ENCODE measurements around the gene TRIOBP.
A peak's percentile ranks its signal among the peaks of the same experiment; 100 is the strongest.
"Not testable (repeated sequence)": the region's sequence is repeated elsewhere in the genome, so short reads cannot be mapped to it uniquely, and the experiment has no call there.

Gene TRIOBP, protein sequence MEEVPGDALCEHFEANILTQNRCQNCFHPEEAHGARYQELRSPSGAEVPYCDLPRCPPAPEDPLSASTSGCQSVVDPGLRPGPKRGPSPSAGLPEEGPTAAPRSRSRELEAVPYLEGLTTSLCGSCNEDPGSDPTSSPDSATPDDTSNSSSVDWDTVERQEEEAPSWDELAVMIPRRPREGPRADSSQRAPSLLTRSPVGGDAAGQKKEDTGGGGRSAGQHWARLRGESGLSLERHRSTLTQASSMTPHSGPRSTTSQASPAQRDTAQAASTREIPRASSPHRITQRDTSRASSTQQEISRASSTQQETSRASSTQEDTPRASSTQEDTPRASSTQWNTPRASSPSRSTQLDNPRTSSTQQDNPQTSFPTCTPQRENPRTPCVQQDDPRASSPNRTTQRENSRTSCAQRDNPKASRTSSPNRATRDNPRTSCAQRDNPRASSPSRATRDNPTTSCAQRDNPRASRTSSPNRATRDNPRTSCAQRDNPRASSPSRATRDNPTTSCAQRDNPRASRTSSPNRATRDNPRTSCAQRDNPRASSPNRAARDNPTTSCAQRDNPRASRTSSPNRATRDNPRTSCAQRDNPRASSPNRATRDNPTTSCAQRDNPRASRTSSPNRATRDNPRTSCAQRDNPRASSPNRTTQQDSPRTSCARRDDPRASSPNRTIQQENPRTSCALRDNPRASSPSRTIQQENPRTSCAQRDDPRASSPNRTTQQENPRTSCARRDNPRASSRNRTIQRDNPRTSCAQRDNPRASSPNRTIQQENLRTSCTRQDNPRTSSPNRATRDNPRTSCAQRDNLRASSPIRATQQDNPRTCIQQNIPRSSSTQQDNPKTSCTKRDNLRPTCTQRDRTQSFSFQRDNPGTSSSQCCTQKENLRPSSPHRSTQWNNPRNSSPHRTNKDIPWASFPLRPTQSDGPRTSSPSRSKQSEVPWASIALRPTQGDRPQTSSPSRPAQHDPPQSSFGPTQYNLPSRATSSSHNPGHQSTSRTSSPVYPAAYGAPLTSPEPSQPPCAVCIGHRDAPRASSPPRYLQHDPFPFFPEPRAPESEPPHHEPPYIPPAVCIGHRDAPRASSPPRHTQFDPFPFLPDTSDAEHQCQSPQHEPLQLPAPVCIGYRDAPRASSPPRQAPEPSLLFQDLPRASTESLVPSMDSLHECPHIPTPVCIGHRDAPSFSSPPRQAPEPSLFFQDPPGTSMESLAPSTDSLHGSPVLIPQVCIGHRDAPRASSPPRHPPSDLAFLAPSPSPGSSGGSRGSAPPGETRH (N-terminal part only)

DNA sequence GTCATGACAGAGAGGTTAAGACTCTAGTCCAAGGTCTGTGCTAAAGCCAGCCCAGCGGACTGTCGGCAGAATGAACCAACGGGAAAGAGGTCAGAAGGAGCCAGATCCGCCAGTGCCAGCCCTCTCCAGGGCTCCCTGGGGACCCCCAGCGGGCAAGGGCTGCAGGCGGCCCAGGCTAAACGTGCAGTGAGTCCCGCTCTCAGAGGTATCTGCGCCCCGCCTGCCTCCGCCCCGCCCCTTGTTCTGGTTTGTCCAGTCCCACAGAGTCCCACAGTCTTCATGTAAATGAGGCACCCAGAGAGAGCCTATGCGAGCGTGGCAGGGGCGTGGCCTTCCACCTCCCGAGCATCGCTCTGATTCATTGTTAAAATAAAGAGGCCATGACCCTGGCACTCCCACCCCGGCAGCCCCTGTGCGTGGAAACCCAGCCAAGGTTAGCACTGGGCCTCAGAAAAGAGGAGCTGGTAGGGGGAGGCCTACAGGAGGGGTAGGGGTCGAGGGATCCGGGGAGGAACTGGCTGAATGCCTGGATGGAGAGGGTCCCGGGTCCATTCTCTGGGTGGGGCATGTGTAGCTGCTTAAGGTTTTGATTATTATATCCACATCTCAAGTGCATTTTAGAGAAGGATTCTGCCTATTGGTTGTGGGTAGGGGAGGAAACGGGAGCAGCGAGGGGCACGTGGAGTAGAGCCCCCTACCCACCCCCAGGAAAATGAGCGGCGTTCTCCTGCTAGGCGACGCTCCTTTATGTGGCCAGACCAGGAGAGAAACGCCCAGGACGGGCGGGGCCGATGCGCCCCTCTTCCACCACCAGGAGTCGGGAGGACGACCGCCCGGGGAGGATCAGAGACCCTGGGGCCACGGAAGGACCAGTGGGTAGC lies at the start of gene TRIOBP:
Gene TRIOBP, plus strand, starts transcription at position 392 of the 881 bp plus-strand sequence. CDS start 4,318 bp downstream, outside the sequence.
- DNase-seq (ENCODE audit: extremely low read depth in 1 of 2, low read depth in 1 of 2), result peak; percentile 79 to 94

DNA sequence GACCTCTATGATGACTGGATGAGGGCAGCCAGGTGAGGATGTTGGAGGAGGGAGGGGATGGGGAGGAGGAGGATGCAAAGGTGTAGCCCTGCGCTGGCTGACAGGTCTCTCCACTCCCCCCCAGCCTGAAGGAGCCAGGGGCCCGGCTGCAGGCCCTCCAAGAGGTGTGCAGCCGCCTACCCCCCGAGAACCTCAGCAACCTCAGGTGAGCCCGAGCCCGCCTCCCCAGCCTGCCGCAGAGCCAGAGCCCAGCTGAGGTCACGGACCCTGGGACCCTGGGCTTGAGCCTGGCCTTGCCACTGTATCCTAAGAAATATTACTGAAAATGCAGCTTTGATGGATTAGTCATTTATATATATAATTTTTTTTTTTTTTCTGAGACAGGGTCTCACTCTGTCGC lies 49.5 kb upstream of the TRIOBP start:
- no peak for DNase-seq (ENCODE audit: extremely low read depth in 1 of 2, low read depth in 1 of 2)

DNA sequence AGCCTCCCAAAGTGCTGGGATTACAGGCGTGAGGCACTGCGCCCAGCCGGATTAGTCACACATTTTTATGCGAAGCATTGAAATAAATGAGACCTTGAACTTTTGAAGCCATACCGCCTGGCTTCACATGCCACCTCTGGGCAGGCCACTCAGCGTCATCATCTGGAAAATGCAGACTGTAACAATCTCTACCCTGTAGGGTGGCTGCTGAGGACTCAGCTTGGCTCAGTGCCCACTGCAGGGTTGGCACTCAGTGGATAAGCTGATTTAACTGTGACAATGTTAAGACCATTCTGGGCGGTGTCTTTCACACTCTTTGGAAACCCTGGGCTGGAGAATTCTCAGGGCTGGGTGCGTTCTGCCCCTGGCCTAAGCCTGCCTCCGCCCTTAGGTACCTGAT lies 48.9 kb upstream of the TRIOBP start:
- no peak for DNase-seq (ENCODE audit: extremely low read depth in 1 of 2, low read depth in 1 of 2)

DNA sequence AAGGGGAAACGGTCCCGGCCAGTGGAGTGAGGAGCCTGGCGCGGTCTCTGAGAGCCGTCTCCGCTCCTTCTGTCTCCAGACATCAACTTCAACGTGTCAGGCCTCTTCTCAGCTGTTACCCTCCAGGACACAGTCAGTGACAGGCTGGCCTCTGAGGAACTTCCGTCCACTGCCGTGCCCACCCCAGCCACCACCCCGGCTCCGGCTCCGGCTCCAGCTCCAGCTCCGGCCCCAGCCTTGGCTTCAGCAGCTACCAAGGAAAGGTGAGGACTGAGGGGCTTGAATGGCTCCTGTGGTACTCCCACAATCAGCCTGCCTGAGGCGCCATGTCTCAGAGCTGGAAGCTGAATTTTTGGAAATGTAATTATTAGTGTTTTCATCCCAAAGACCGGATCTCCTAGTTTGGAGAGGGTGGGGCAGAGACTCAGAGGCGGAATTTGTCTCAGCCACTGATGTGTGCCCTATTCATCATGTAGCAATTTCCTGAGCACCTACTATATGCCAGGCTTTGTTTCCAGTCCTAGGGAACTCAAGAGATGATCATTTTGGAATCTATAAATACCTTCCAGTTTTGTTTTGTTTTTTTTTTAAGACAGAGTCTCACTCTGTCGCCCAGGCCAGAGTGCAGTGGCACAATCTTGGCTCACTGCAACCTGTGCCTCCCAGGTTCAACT lies 46.2 kb upstream of the TRIOBP start:
- no peak for DNase-seq (ENCODE audit: extremely low read depth in 1 of 2, low read depth in 1 of 2)

DNA sequence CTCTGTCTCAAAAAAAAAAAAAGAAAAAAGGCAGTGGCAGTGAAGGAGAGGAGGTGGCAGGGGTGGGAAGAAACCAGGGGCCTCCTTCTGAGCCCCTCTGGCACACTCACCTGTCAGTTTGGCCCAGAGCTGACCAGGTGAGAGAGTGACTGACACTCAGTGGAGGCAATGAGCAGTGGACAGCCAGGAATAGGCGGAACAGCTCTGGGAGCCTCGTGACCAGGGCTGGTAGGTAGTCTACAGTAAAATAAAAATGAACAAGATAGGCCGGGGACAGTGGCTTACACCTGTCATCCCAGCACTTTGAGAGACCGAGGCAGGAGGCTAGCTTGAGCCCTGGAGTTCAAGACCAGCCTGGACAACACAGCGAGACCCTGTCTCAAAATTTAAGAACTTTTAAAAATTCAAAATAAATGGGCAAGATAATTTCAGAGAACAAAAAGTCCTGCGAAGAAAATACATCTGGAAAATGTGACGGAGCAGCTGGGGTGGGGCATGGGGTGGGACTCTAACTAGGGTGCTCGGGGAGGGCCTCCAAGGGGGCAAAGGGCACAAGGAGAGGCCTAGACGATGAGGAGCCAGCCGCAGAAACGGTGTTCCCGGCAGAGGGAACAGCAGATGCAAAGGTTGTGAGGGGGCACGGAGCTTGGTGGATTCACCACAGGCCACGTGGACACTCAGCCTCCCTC lies 42.1 kb upstream of the TRIOBP start:
- DNase-seq (ENCODE audit: extremely low read depth in 1 of 2, low read depth in 1 of 2), result no peak

DNA sequence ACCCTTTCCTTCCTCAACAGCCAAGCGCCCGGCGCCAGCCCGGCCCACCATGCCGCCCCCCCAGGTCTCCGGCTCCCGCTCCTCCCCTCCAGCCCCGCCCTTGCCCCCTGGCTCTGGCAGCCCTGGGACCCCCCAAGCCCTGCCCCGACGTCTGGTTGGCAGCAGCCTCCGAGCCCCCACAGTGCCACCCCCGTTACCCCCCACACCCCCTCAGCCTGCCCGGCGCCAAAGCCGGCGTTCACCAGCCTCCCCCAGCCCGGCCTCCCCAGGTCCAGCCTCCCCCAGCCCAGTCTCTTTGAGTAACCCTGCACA lies 41.6 kb upstream of the TRIOBP start:
- no peak for DNase-seq (ENCODE audit: extremely low read depth in 1 of 2, low read depth in 1 of 2)

DNA sequence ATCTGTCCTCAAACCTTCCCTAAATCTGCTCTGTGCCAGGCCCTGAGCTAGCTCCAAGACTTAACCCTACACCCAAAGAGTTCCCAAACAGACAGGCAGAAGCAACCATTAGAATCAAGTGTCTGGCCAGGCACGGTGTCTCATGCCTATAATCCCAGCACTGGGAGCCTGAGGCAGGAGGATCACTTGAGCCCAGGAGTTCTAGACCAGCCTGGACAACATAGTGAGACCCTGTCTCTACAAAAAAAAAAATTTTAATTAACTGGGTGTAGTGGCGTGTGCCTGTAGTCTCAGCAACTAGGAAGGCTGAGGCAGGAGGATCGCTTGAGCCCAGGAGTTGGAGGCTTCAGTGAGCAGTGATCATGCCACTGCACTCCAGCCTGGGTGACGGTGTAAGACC lies 40.3 kb upstream of the TRIOBP start:
- not testable (repeated sequence) for DNase-seq (ENCODE audit: extremely low read depth in 1 of 2, low read depth in 1 of 2)

DNA sequence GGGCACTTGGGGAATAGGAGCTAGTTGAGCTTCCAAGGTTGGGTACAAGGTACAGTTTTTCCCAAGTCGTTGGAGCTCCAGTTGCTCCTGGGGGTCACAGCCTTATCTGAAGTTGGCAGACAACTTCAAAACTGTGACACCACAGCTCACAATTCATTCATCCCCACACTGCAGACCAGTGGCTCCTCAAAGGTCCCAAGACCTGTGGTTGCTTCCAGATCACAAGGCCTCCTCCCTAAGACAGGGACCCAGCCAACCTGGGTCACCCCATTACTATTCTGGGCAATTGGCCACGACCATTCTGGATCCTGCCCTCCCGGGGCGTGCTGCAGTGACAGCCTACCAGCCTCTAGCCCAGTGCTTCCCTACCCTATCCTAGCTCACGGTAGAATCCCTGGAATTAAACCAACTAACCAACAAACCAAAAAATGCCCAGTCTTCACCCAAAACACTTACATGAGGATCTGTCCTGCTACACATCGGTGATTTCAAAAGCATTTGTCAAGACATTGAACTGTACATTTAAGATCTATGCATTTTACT lies 39.2 kb upstream of the TRIOBP start:
- no peak for DNase-seq (ENCODE audit: extremely low read depth in 1 of 2, low read depth in 1 of 2)

DNA sequence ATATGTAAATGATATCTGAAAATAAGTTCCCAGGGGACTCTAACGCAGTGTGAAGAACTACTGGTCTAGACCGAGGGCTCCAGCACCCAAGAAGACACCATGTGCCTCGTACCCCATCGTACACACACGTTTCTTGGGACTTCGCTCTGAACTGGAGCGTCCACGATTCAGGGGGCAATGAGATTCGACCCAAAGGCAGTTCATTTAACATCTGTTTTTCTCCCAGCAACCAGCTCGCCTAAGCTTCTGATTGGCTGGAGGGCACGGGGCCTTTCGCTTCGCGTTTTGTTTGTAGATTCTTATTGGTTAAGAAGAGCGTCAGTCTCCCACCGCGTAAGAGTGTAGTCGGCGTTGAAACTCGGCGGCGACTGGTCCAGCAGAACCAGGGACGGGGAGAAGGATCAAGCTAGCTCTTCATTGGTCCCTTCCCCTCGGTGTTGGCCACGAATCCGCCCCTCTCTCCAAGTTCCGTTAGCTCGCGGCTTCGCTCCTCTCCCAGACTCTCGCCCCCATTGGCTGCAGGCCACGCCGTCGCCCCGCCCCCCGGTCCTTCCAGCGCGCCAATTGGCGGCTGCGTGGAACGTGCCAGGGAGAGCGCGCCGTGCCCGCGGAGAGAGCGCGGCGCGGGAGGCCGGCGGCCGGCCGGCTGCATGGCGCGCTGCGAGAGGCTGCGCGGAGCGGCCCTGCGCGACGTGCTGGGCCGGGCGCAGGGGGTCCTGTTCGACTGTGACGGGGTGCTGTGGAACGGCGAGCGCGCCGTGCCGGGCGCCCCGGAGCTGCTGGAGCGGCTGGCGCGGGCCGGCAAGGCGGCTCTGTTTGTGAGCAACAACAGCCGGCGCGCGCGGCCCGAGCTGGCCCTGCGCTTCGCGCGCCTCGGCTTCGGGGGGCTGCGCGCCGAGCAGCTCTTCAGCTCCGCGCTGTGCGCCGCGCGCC lies 38.4 kb upstream of the TRIOBP start, which contains the start of gene PDXP:
Gene PDXP, plus strand, starts transcription at position 591 of the 933 bp plus-strand sequence. Its CDS starts 60 bp downstream, at position 651.
- peak; percentile 97 for DNase-seq (ENCODE audit: extremely low read depth in 1 of 2, low read depth in 1 of 2)

DNA sequence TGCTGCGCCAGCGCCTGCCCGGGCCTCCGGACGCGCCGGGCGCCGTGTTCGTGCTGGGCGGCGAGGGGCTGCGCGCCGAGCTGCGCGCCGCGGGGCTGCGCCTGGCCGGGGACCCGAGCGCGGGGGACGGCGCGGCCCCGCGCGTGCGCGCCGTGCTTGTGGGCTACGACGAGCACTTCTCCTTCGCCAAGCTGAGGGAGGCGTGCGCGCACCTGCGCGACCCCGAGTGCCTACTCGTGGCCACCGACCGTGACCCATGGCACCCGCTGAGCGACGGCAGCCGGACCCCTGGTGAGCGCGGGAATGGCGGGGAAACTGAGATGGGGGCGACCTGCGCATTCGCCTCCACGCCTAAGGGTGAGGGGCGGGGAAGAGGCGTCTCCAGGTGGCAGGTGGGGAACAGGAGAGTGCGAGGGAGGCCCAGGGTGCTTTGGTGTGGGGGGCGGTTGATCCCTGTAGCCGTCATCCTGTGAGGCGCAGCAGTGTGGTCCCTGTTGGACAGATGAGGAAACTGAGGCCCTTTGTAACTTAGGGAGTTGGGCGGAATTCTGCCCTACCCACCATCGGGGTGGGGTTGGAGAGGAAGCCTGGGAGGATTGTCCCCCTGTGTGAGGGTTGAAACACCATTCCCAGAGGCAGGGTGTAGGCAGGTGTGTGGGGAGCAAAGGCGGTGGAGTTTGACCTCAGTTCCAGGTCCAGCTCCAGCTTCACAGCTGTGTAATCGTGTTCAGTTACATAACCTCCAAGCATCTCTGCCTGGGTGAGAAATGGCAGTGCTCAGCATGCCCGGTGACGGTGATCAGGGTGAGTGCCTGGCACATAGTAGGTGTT lies 37.6 kb upstream of the TRIOBP start:
- DNase-seq (ENCODE audit: extremely low read depth in 1 of 2, low read depth in 1 of 2), result no peak

DNA sequence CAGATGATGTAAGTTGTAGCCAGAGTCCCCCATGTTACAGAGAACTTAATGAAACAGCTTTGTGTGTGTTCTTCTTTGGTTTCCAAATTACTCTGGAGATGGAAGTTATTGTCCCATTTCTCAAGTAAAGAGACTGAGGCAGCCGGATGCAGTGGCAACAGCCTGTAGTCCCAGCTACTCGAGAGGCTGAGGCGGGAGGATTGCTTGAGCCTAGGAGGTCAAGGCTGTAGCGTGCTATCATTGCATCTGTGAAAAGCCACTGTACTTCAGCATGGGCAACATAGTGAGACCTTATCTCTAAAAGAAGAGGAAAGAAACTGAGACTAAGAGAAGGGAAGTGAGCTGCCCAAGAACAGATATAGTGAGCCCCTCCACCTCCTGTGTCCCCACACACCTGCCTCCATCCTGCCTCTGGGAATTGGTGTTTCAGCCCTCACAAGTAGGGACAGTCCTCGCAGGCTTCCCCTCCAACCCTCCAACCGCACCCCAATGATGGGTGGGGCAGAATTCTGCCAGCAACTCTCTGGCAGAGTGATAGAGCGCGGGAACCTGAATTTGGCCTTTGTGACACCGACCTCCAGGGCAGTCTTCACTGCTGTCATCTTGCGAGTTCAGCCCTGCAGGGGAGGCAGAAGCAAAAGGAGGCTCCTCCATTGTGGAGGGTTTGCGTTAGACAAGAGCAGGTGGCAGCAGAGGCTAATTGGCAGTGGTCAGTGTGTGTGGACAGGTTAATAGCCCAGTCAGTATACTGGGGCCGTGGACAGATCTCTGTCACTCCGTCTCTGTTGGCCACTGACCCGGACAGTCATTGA lies 36.7 kb upstream of the TRIOBP start:
- DNase-seq (ENCODE audit: extremely low read depth in 1 of 2, low read depth in 1 of 2), result no peak

DNA sequence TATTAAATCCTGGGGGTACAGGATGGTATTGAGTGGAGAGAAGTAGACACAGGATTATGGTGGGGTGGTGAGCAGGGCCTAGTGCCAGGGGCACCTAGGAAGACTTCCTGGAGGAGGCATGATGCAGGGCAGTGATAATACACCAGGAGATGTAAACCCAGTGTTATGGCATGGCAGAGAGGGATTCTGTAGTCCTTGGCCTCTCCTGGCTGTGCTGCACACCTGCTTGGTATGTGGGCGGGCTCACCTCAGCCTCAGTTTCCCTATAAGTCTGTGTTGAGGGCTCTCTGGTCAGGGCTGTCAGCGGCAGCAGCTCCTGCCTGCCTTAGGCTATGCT lies 36.2 kb upstream of the TRIOBP start:
- no peak for DNase-seq (ENCODE audit: extremely low read depth in 1 of 2, low read depth in 1 of 2)

DNA sequence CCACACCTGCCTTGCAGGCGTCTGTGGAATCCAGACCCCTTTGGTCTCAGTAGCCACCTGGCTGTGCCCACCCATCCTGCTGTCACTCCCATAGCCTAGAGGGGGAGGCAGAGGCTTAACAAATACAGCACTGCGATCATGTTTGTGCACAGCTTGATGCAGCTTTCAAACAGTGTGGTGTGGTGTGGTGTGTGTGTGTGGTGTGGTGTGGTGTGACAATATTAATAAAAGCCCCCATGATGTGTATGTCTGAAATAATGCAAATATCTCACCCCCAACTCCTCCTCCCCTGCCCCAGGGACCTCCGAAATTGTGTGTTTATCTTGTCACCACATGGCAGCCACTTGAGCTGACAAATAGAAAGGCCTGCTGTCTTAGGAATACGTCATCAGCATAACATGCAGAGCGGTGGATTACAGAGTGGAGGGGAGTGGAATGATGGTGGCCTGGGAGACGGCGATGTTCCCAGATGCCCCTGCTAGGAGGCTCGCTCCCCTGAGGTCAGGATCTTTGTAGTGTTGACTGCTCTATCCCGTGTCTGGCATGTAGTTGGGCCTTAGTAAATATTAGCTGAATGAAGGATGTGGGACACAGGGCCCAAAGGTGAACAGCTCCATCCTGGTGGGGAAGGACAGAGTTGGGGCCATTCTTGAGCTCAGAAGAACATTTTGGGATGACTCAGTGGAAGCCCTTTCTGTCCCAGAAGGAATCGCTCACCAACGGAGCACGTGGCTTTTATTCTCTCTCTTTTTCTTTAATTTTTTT lies 35.5 kb upstream of the TRIOBP start:
- no peak for DNase-seq (ENCODE audit: extremely low read depth in 1 of 2, low read depth in 1 of 2)

DNA sequence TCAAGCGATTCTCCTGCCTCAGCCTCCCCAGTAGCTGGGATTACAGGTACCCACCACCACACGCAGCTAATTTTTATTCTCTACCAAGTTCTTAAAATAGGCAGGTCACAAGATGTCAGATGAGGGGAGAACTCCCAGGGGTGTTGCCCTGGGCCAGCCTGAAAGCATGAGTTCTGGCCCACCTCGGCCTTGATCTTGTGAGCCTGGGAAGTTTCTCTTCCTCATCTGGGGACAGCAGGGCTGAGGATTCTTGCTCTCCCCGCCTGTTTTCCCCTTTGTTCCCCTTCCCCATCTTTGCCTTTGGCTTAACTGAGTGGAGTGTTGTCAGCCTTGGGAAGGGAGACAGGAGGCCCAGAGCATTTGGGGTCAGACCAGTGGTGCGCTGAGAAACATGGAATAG lies 34.8 kb upstream of the TRIOBP start:
- no peak for DNase-seq (ENCODE audit: extremely low read depth in 1 of 2, low read depth in 1 of 2)

DNA sequence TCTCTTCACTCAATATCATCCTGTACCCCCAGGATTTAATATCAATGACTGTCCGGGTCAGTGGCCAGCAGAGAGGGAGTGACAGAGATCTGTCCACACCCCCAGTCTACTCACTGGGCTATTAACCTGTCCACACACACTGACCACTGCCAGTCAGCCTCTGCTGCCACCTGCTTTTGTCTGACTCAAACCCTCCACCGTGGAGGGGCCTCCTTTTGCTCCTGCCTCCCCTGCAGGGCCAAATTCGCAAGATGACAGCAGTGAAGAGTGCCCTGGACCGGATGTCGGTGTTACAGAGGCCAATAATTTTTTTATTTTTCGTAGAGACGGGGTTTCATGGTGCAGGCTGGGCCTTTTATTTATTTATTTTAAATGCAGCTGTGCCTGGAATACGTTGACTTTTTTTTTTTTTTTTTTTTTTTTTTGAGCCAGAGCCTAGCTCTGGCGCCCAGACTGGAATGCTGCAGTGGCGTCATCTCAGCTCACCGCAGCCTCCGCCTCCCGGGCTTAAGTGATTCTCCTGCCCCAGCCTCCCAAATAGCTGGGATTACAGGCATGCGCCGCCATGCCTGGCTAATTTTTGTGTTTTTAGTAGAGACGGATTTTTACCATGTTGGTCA lies 33.2 kb upstream of the TRIOBP start:
- no peak for DNase-seq (ENCODE audit: extremely low read depth in 1 of 2, low read depth in 1 of 2)

Measured in stimulated activated CD8-positive, alpha-beta memory T cell treated with anti-CD3 and anti-CD28 coated beads, Interleukin-7, amount 100 ng/mL, for 48 hours (primary cell).